ENCODE results near the gene COQ8B.

DNA sequence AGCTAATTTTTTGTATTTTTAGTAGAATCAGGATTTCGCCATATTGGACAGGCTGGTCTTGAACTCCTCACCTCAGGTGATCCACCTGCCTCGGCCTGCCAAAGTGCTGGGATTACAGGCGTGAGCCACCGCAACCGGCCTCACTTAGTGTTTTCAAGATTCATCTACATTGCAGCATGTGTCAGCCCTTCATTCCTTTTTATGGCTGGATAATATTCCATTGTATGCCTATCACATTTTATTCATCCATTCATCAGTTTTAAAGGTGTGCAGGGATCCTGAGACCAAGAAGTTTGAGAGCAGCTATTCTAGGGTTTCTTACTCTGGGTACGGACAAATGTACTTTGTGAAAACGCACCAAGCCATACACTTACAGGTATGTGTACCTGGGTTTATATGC lies 9.1 kb downstream of the COQ8B start:
- TF ChIP-seq, protein P1, sequence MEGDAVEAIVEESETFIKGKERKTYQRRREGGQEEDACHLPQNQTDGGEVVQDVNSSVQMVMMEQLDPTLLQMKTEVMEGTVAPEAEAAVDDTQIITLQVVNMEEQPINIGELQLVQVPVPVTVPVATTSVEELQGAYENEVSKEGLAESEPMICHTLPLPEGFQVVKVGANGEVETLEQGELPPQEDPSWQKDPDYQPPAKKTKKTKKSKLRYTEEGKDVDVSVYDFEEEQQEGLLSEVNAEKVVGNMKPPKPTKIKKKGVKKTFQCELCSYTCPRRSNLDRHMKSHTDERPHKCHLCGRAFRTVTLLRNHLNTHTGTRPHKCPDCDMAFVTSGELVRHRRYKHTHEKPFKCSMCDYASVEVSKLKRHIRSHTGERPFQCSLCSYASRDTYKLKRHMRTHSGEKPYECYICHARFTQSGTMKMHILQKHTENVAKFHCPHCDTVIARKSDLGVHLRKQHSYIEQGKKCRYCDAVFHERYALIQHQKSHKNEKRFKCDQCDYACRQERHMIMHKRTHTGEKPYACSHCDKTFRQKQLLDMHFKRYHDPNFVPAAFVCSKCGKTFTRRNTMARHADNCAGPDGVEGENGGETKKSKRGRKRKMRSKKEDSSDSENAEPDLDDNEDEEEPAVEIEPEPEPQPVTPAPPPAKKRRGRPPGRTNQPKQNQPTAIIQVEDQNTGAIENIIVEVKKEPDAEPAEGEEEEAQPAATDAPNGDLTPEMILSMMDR (IDR thresholded peaks at IDR 0.05), result no peak
- TF ChIP-seq POLR2A (IDR thresholded peaks at IDR 0.05), result no peak
